HG03520 (cell line): ENCODE data around the gene BMF.

Experiments
- ATAC-seq: cut with Tn5 transposase; IDR thresholded peaks from one replicate; pipeline ENCODE4 v1.9.1; 2021; ENCODE audit warnings: mild to moderate bottlenecking, moderate library complexity; ENCODE audit not compliant: unreplicated experiment

Gene BMF

GRCh38 chr15:40050788-40051470 lies 57.8 kb downstream of the BMF start:
- no peak for ATAC-seq

GRCh38 chr15:40048926-40049475 lies 59.7 kb downstream of the BMF start:
- no peak for ATAC-seq

- no peak for ATAC-seq
Measured at GRCh38 chr15:40048211-40048792, 60.4 kb downstream of the BMF start.

- peak; percentile 39 for ATAC-seq
Measured at GRCh38 chr15:40047415-40048210, 61.1 kb downstream of the BMF start.

- ATAC-seq: no peak
Measured at GRCh38 chr15:40046721-40047414, 61.8 kb downstream of the BMF start.

- peak; percentile 15 for ATAC-seq
Measured at GRCh38 chr15:40045572-40046217, 63.0 kb downstream of the BMF start.

GRCh38 chr15:40044717-40045571 lies 63.7 kb downstream of the BMF start:
- peak; percentile 74 for ATAC-seq

GRCh38 chr15:40043927-40044716 lies 64.6 kb downstream of the BMF start:
- no peak for ATAC-seq

GRCh38 chr15:40042791-40043320 lies 65.8 kb downstream of the BMF start:
- ATAC-seq: no peak

- ATAC-seq: no peak
Measured at GRCh38 chr15:40040770-40041169, 67.9 kb downstream of the BMF start.

- ATAC-seq: no peak
Measured at GRCh38 chr15:40040293-40040635, 68.4 kb downstream of the BMF start.

GRCh38 chr15:40038638-40039543 lies 69.8 kb downstream of the BMF start, which contains the start of gene SRP14:
Gene SRP14 (minus strand): TSS chr15:40039181. CDS start chr15:40039116, 65 bp downstream.
- ATAC-seq: peak; percentile 90

GRCh38 chr15:40038275-40038637 lies 70.4 kb downstream of the BMF start:
- ATAC-seq: no peak
